Measurements from ENCODE around the gene CRADD.
"Not testable (repeated sequence)": the region's sequence is repeated elsewhere in the genome, so short reads cannot be mapped to it uniquely, and the experiment has no call there.

The CRADD gene

GRCh38 chr12:93904124-93904523 lies 226.9 kb downstream of the CRADD start:
- DNase-seq, result no peak

- no peak for DNase-seq
These were observed 231.1 kb downstream of the CRADD start for GRCh38 chr12:93908264-93908663.

- DNase-seq, result peak in 5 of 14 donors; percentile 4 to 52 (median 19)
These were observed 231.8 kb downstream of the CRADD start for GRCh38 chr12:93908846-93909567.

- no peak for DNase-seq
These were observed 234.2 kb downstream of the CRADD start for GRCh38 chr12:93911396-93911795.

- no peak for DNase-seq
These were observed 235.0 kb downstream of the CRADD start for GRCh38 chr12:93912086-93912733.

GRCh38 chr12:93913845-93914244 lies 236.7 kb downstream of the CRADD start:
- no peak for DNase-seq

- DNase-seq, result no peak
These were observed 237.1 kb downstream of the CRADD start for GRCh38 chr12:93914281-93914680.

- DNase-seq, result no peak
These were observed 238.2 kb downstream of the CRADD start for GRCh38 chr12:93915411-93915810.

GRCh38 chr12:93916402-93916801 lies 239.2 kb downstream of the CRADD start:
- no peak for DNase-seq

GRCh38 chr12:93918262-93918661 lies 241.1 kb downstream of the CRADD start:
- DNase-seq, result no peak

GRCh38 chr12:93918900-93919299 lies 241.7 kb downstream of the CRADD start:
- no peak for DNase-seq

- DNase-seq, result no peak
These were observed 244.3 kb downstream of the CRADD start for GRCh38 chr12:93921521-93921920.

- DNase-seq, result no peak
These were observed 245.4 kb downstream of the CRADD start for GRCh38 chr12:93922583-93923006.

- no peak for DNase-seq
These were observed 247.2 kb downstream of the CRADD start for GRCh38 chr12:93924367-93924766.

- DNase-seq, result no peak
These were observed 248.5 kb downstream of the CRADD start for GRCh38 chr12:93925585-93926205.

GRCh38 chr12:93926237-93926636 lies 249.1 kb downstream of the CRADD start:
- DNase-seq, result no peak

GRCh38 chr12:93929081-93929480 lies 251.9 kb downstream of the CRADD start:
- DNase-seq, result not testable (repeated sequence)

- no peak for DNase-seq
These were observed 260.6 kb downstream of the CRADD start for GRCh38 chr12:93937812-93938211.

- no peak for DNase-seq
These were observed 261.1 kb downstream of the CRADD start for GRCh38 chr12:93938317-93938716.

- DNase-seq, result no peak
These were observed 261.8 kb downstream of the CRADD start for GRCh38 chr12:93938931-93939330.

GRCh38 chr12:93939641-93940325 lies 262.6 kb downstream of the CRADD start:
- DNase-seq, result no peak

GRCh38 chr12:93943780-93944179 lies 266.6 kb downstream of the CRADD start:
- no peak for DNase-seq

GRCh38 chr12:93944201-93944600 lies 267.0 kb downstream of the CRADD start:
- DNase-seq, result no peak
